Lung microvascular endothelial cell (primary cell): Measurements from ENCODE around the gene CUBN. TPM values are rescaled to one million over a fixed set of nuclear protein-coding genes. Genes with fewer than 3 reads are reported as not detected.
A peak's percentile ranks its signal among the peaks of the same experiment; 100 is the strongest.

Experiments used
- DNase-seq, 2 donors: peaks; one replicate each; pipeline versions ENCODE4 v3.0.0 to v3.0.0-alpha.2; 2010; ENCODE audit warnings: low read depth in 2 of 2
- total RNA-seq: library from RNA; depleted of rRNA; stranded (reverse); fragments of >200 nt; gene quantifications from 2 replicates; pipeline ENCODE4 v1.2.1, GENCODE V29; 2014

The CUBN gene
- total RNA-seq, 1 donor from 2014 or later, result 4.2 TPM

- DNase-seq, result no peak
These were observed 206.3 kb downstream of the CUBN start for GRCh38 chr10:16923309-16923708.

- peak; percentile 59 to 78 for DNase-seq
These were observed 210.3 kb downstream of the CUBN start for GRCh38 chr10:16919121-16919982.

GRCh38 chr10:16916496-16916895 is 213.1 kb downstream of the CUBN start:
- DNase-seq, result no peak

GRCh38 chr10:16915300-16915699 is 214.3 kb downstream of the CUBN start:
- DNase-seq, result no peak

- no peak for DNase-seq
These were observed 216.3 kb downstream of the CUBN start for GRCh38 chr10:16913266-16913665.

- DNase-seq, result peak in 1 of 2 donors; percentile 90
These were observed 218.8 kb downstream of the CUBN start for GRCh38 chr10:16910793-16911164.

- DNase-seq, result peak in 1 of 2 donors; percentile 80
These were observed 219.4 kb downstream of the CUBN start for GRCh38 chr10:16909961-16910792.

GRCh38 chr10:16909271-16909767 is 220.3 kb downstream of the CUBN start:
- peak; percentile 19 to 80 for DNase-seq

GRCh38 chr10:16907687-16908086 is 221.9 kb downstream of the CUBN start:
- no peak for DNase-seq

GRCh38 chr10:16905320-16905719 is 224.3 kb downstream of the CUBN start:
- no peak for DNase-seq

GRCh38 chr10:16904639-16905061 is 225.0 kb downstream of the CUBN start:
- DNase-seq, result no peak

- no peak for DNase-seq
These were observed 225.6 kb downstream of the CUBN start for GRCh38 chr10:16904049-16904448.

GRCh38 chr10:16902606-16903005 is 227.0 kb downstream of the CUBN start:
- no peak for DNase-seq

GRCh38 chr10:16901106-16901505 is 228.5 kb downstream of the CUBN start:
- DNase-seq, result no peak

GRCh38 chr10:16896993-16897392 is 232.6 kb downstream of the CUBN start:
- DNase-seq, result no peak

- DNase-seq, result no peak
These were observed 234.8 kb downstream of the CUBN start for GRCh38 chr10:16894821-16895220.

GRCh38 chr10:16893664-16894063 is 235.9 kb downstream of the CUBN start:
- DNase-seq, result no peak

GRCh38 chr10:16891375-16892313 is 238.0 kb downstream of the CUBN start:
- DNase-seq, result peak; percentile 20 to 40

GRCh38 chr10:16890691-16891090 is 238.9 kb downstream of the CUBN start:
- no peak for DNase-seq

- DNase-seq, result peak; percentile 87 to 91
These were observed 242.0 kb downstream of the CUBN start for GRCh38 chr10:16887565-16887964.

- no peak for DNase-seq
These were observed 243.6 kb downstream of the CUBN start for GRCh38 chr10:16886031-16886430.
